ENCODE results near the gene CD72. TPM values are rescaled to one million over a fixed set of nuclear protein-coding genes. Genes with fewer than 3 reads are reported as not detected.

Gene CD72
- total RNA-seq, 1 donor from 2014 or later = 1.8 TPM

DNA sequence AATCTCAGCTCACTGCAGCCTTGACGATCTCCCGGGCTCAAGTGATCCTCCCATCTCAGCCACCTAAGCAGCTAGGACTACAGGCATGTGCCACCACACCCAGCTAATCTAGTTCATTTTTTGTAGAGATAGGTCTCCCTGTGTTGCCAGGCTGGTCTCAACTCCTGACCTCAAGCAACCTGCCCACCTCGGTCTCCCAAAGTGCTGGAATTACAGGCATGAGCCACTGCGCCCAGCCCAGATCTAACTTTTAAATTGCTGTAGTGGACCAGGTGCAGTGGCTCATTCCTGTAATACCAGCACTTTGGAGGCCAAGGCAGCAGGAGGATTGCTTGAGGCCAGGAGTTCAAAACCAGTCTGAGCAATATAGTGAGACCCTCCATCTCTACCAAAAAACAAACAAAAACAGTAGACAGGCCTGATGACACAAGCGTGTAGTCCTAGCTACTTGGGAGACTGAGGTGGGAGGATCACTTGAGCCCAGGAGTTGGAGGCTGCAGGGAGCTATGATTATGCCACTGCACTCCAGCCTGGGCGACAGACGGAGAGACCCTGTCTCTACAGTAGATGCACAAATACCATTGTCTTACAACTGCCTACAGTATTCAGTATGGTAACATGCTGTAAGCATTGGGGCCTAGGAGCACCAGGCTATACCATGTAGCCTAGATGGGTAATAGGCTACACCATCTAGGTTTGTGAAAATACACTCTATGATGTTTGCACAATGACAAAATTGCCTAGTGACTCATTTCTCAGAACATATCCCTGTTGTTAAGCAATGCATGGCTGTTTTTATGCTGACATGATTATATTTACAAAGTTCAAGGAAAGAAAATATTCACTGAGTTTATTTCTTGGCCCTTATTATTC is 34.0 kb upstream of the CD72 start:
- H3K9ac ChIP-seq (ENCODE audit: low read length) = no peak overlapping the region
- H3K4me3 ChIP-seq (ENCODE audit: insufficient read depth, low read depth, low read length) = no peak overlapping the region
- peaks cover 14% of the 10 kb centered on the region for H3K4me1 ChIP-seq (ENCODE audit: insufficient read depth, low read length)
- H3K27me3 Mint-ChIP-seq (ENCODE audit: low read depth, unreplicated experiment) = no peaks in the 10 kb centered on the region
- no peak for DNase-seq (ENCODE audit: low read depth)
- no peaks in the 10 kb centered on the region for H3K9me3 ChIP-seq (ENCODE audit: insufficient read depth, low read depth, low read length)
- no peaks in the 10 kb centered on the region for H3K36me3 Mint-ChIP-seq (ENCODE audit: low read depth, unreplicated experiment)
- no peaks in the 10 kb centered on the region for H4K20me1 ChIP-seq (ENCODE audit: insufficient read depth, low read length)
- H3K27me3 ChIP-seq (ENCODE audit: insufficient read depth, low read length) = no peaks in the 10 kb centered on the region
- TF ChIP-seq, protein P1, sequence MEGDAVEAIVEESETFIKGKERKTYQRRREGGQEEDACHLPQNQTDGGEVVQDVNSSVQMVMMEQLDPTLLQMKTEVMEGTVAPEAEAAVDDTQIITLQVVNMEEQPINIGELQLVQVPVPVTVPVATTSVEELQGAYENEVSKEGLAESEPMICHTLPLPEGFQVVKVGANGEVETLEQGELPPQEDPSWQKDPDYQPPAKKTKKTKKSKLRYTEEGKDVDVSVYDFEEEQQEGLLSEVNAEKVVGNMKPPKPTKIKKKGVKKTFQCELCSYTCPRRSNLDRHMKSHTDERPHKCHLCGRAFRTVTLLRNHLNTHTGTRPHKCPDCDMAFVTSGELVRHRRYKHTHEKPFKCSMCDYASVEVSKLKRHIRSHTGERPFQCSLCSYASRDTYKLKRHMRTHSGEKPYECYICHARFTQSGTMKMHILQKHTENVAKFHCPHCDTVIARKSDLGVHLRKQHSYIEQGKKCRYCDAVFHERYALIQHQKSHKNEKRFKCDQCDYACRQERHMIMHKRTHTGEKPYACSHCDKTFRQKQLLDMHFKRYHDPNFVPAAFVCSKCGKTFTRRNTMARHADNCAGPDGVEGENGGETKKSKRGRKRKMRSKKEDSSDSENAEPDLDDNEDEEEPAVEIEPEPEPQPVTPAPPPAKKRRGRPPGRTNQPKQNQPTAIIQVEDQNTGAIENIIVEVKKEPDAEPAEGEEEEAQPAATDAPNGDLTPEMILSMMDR (IDR thresholded peaks at IDR 0.05; ENCODE audit: insufficient read depth, low read depth, low read length) = no peak
- H3K4me1 Mint-ChIP-seq (ENCODE audit: low read depth, unreplicated experiment) = peaks cover 8% of the 10 kb centered on the region
- H3K79me2 ChIP-seq (ENCODE audit: insufficient read depth, low read length) = no peaks in the 10 kb centered on the region
- H3K4me3 Mint-ChIP-seq (ENCODE audit: unreplicated experiment) = no peak overlapping the region
- no peak overlapping the region for H3K27ac Mint-ChIP-seq (ENCODE audit: unreplicated experiment)
- no peak overlapping the region for H3K27ac ChIP-seq (ENCODE audit: low read depth, low read length)
- FAIRE-seq = peak; percentile 13
- H3K36me3 ChIP-seq (ENCODE audit: insufficient read depth, low read length) = no peaks in the 10 kb centered on the region
- H2AFZ ChIP-seq (ENCODE audit: low read depth, low read length) = no peak overlapping the region
- H3K4me2 ChIP-seq (ENCODE audit: low read length) = no peak overlapping the region
- no peaks in the 10 kb centered on the region for H3K9me3 Mint-ChIP-seq (ENCODE audit: unreplicated experiment)

GRCh38 chr9:35650341-35651158 is 32.3 kb upstream of the CD72 start, which contains the start of gene SIT1:
Gene SIT1 (minus strand): TSS chr9:35650931. CDS start chr9:35650853, 78 bp downstream.
- H3K4me2 ChIP-seq (ENCODE audit: low read length) = peak within 1 kb of the TSS; percentile 62
- H3K27ac ChIP-seq (ENCODE audit: low read depth, low read length) = no peak within 1 kb of the TSS
- Mint-ChIP-seq H3K36me3 (ENCODE audit: low read depth, unreplicated experiment) (no peaks in the 10 kb centered on the region), H3K4me3 (ENCODE audit: unreplicated experiment) (no peak within 1 kb of the TSS), H3K27ac (ENCODE audit: unreplicated experiment) (no peak within 1 kb of the TSS), H3K9me3 (ENCODE audit: unreplicated experiment) (no peaks in the 10 kb centered on the region), H3K4me1 (ENCODE audit: low read depth, unreplicated experiment) (peaks cover 11% of the 10 kb centered on the region), H3K27me3 (ENCODE audit: low read depth, unreplicated experiment) (no peaks in the 10 kb centered on the region)
- H3K9ac ChIP-seq (ENCODE audit: low read length) = no peak within 1 kb of the TSS
- TF ChIP-seq EZH2 (IDR thresholded peaks at IDR 0.05; ENCODE audit: insufficient read depth, low read length) = no peak
- TF ChIP-seq, protein P1 (IDR thresholded peaks at IDR 0.05; ENCODE audit: insufficient read depth, low read depth, low read length) = no peak
- FAIRE-seq (no peak), DNase-seq (ENCODE audit: low read depth) (no peak)
- H3K79me2 ChIP-seq (ENCODE audit: insufficient read depth, low read length) = no peaks in the 10 kb centered on the region
- H3K4me3 ChIP-seq (ENCODE audit: insufficient read depth, low read depth, low read length) = no peak within 1 kb of the TSS
- H3K27me3 ChIP-seq (ENCODE audit: insufficient read depth, low read length) = no peaks in the 10 kb centered on the region
- no peaks in the 10 kb centered on the region for H4K20me1 ChIP-seq (ENCODE audit: insufficient read depth, low read length)
- H3K36me3 ChIP-seq (ENCODE audit: insufficient read depth, low read length) = no peaks in the 10 kb centered on the region
- H3K4me1 ChIP-seq (ENCODE audit: insufficient read depth, low read length) = peaks cover 16% of the 10 kb centered on the region
- H3K9me3 ChIP-seq (ENCODE audit: insufficient read depth, low read depth, low read length) = no peaks in the 10 kb centered on the region
- H2AFZ ChIP-seq (ENCODE audit: low read depth, low read length) = peak within 1 kb of the TSS; percentile 41

All from astrocyte (in vitro differentiated cells and primary cell).